Body of pancreas (tissue), 4 donors: ENCODE measurements around the gene RFC5. TPM values are rescaled to one million over a fixed set of nuclear protein-coding genes. Genes with fewer than 3 reads are reported as not detected.

ENCODE experiments used
- ATAC-seq: fragments of 150-250 bp; one replicate; pipeline ENCODE4 v1.9.1; 2016
- DNase-seq, 4 donors: peaks; one replicate each; pipeline ENCODE4 v3.0.0-alpha.2; 2019
- H3K27ac ChIP-seq, 4 donors: fragments of 200-600 bp; sonication (generic); 1 replicate in 3 of 4; 2 replicates in 1 of 4; pipeline versions ENCODE4 v1.5.1 to v1.6.1; 2016 to 2019; ENCODE audit warnings: mild to moderate bottlenecking in 1 of 4, mixed read lengths in 1 of 4, moderate library complexity in 1 of 4
- H3K27me3 ChIP-seq, 2 donors: fragments of 200-600 bp; sonication (generic); one replicate each; pipeline ENCODE4 v1.6.0; 2016; ENCODE audit warnings: mild to moderate bottlenecking in 1 of 2
- H3K36me3 ChIP-seq, 2 donors: fragments of 200-600 bp; sonication (generic); replicated peaks in 1 of 2; 2 replicates each; pipeline ENCODE4 v1.5.1; 2016; ENCODE audit warnings: low read depth in 2 of 2; ENCODE audit not compliant: insufficient read depth in 1 of 2
- H3K4me1 ChIP-seq: fragments of 200-600 bp; sonication (generic); one replicate; pipeline ENCODE4 v1.6.0; 2016
- H3K4me3 ChIP-seq, 2 donors: fragments of 200-600 bp; sonication (generic); 1 replicate in 1 of 2; 2 replicates in 1 of 2; pipeline ENCODE4 v1.5.1; 2016 to 2019
- H3K9me3 ChIP-seq, 3 donors: fragments of 200-600 bp; sonication (generic); 1 replicate in 2 of 3; 2 replicates in 1 of 3; pipeline ENCODE4 v1.5.1; 2016
- CTCF ChIP-seq, 7 experiments: fragments of 450-650 bp in 4 of 7; fragments of 200-600 bp in 3 of 7; sonication (generic) in 3 of 7; IDR thresholded peaks; one replicate each; pipeline ENCODE4 v1.5.1; 2016 to 2019; ENCODE audit warnings: antibody characterized with exemption in 7 of 7
- POLR2A ChIP-seq, 3 donors: fragments of 450-650 bp; IDR thresholded peaks; one replicate each; pipeline ENCODE4 v1.6.1; 2016; ENCODE audit warnings: antibody characterized with exemption in 3 of 3, mild to moderate bottlenecking in 2 of 3
- WGBS, 2 donors: methylation state at CpG; one replicate each; pipeline ENCODE4 v1.1.5; 2017; 5-methylcytosine and 5-hydroxymethylcytosine counted together
- intact Hi-C: fragments of 100-400 bp; cut with DNase I; formaldehyde crosslinking; loops from one replicate; pipeline ENCODE4 v1.15.1; 2023
- total RNA-seq, 2 donors: library from RNA; depleted of rRNA; stranded (reverse); fragments of >200 nt; gene quantifications; one replicate each; pipeline ENCODE4 v1.1.0, GENCODE V29; 2016

The RFC5 gene
- total RNA-seq, 2 donors from 2014 or later = 4.6 to 6.2 TPM

GRCh38 chr12:118029166-118029565, 12.7 kb downstream of the RFC5 start:
- ATAC-seq (no peak), DNase-seq (no peak)
- no peaks in the 10 kb centered on the region for H3K27me3 ChIP-seq
- H3K4me3 ChIP-seq = no peak overlapping the region
- intact Hi-C loops = no loop called here
- no peak overlapping the region for H3K27ac ChIP-seq
- H3K36me3 ChIP-seq = peaks cover 0 to 27% of the 10 kb centered on the region in 2 donors
- no peaks in the 10 kb centered on the region for H3K9me3 ChIP-seq
- WGBS, 2 donors = 94 to 97% methylated on average over 5 of the region's 5 CpGs
- no peaks in the 10 kb centered on the region for H3K4me1 ChIP-seq
- TF ChIP-seq CTCF (IDR thresholded peaks at IDR 0.05) (no peak), POLR2A (IDR thresholded peaks at IDR 0.05) (no peak)

- no peaks in the 10 kb centered on the region for H3K9me3 ChIP-seq
- TF ChIP-seq CTCF (IDR thresholded peaks at IDR 0.05) (no peak), POLR2A (IDR thresholded peaks at IDR 0.05) (no peak)
- H3K27ac ChIP-seq = no peak overlapping the region
- no peaks in the 10 kb centered on the region for H3K4me1 ChIP-seq
- intact Hi-C loops = no loop called here
- no peak overlapping the region for H3K4me3 ChIP-seq
- ATAC-seq (no peak), DNase-seq (no peak)
- H3K36me3 ChIP-seq = peaks cover 0 to 42% of the 10 kb centered on the region in 2 donors
- 83 to 84% methylated on average over 7 of the region's 7 CpGs for WGBS, 2 donors
- H3K27me3 ChIP-seq = no peaks in the 10 kb centered on the region
Observed at GRCh38 chr12:118032188-118032587, 15.7 kb downstream of the RFC5 start.

- TF ChIP-seq POLR2A (IDR thresholded peaks at IDR 0.05) (no peak), CTCF (IDR thresholded peaks at IDR 0.05) (no peak)
- Histone ChIP-seq H3K4me1 (no peaks in the 10 kb centered on the region), H3K36me3 (peaks cover 0 to 42% of the 10 kb centered on the region in 2 donors), H3K27me3 (no peaks in the 10 kb centered on the region), H3K4me3 (no peak overlapping the region), H3K27ac (no peak overlapping the region), H3K9me3 (no peaks in the 10 kb centered on the region)
- intact Hi-C loops = no loop called here
- ATAC-seq (no peak), DNase-seq (no peak)
- 79 to 83% methylated on average over 5 of the region's 5 CpGs for WGBS, 2 donors
Observed at GRCh38 chr12:118033323-118033722, 16.8 kb downstream of the RFC5 start.

- no peak overlapping the region for H3K27ac ChIP-seq
- no peak for ATAC-seq
- no peaks in the 10 kb centered on the region for H3K9me3 ChIP-seq
- H3K4me3 ChIP-seq = no peak overlapping the region
- H3K4me1 ChIP-seq = no peaks in the 10 kb centered on the region
- H3K36me3 ChIP-seq = peaks cover 0 to 42% of the 10 kb centered on the region in 2 donors
- DNase-seq = no peak
- intact Hi-C loops = no loop called here
- WGBS, 2 donors = 89 to 97% methylated on average over 5 of the region's 5 CpGs
- TF ChIP-seq CTCF (IDR thresholded peaks at IDR 0.05) (no peak), POLR2A (IDR thresholded peaks at IDR 0.05) (no peak)
- no peaks in the 10 kb centered on the region for H3K27me3 ChIP-seq
Observed at GRCh38 chr12:118033902-118034301, 17.4 kb downstream of the RFC5 start.

GRCh38 chr12:118034429-118035189, 18.1 kb downstream of the RFC5 start:
- H3K27me3 ChIP-seq = no peaks in the 10 kb centered on the region
- H3K4me1 ChIP-seq = no peaks in the 10 kb centered on the region
- H3K36me3 ChIP-seq = peaks cover 0 to 45% of the 10 kb centered on the region in 2 donors
- no peak overlapping the region for H3K4me3 ChIP-seq
- TF ChIP-seq CTCF (IDR thresholded peaks at IDR 0.05) = peak in 5 of 7 experiments; percentile 30 to 49 (median 45)
- TF ChIP-seq POLR2A (IDR thresholded peaks at IDR 0.05) = no peak
- DNase-seq (peak; percentile 22 to 44 (median 32)), ATAC-seq (peak; percentile 35)
- no peaks in the 10 kb centered on the region for H3K9me3 ChIP-seq
- 83 to 89% methylated on average over 5 of the region's 5 CpGs for WGBS, 2 donors
- intact Hi-C loops = no loop called here
- H3K27ac ChIP-seq = no peak overlapping the region
